ENCODE results near the gene ZXDC.

The ZXDC gene

GRCh38 chr3:126469479-126469878, 6.2 kb downstream of the ZXDC start:
- no peak for DNase-seq

- no peak for DNase-seq
Observed at GRCh38 chr3:126468028-126468891, 7.4 kb downstream of the ZXDC start.

DNA sequence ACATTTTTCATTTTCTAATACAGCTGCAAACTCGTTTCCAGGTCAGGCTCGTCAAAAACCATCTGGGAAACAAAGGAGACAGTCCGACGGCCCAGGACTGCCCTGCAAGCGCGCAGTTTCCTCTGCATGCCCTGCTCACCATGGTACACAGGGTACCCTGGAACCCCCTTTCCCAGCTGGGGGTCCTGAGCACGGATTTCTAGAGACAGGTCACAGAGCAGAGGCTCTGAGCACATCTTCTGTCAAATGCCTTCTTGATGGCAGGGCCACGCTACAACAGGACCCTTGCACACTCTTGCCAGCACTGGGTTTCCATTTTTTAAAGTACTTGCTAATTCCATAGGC, 8.1 kb downstream of the ZXDC start:
- DNase-seq, result no peak

DNA sequence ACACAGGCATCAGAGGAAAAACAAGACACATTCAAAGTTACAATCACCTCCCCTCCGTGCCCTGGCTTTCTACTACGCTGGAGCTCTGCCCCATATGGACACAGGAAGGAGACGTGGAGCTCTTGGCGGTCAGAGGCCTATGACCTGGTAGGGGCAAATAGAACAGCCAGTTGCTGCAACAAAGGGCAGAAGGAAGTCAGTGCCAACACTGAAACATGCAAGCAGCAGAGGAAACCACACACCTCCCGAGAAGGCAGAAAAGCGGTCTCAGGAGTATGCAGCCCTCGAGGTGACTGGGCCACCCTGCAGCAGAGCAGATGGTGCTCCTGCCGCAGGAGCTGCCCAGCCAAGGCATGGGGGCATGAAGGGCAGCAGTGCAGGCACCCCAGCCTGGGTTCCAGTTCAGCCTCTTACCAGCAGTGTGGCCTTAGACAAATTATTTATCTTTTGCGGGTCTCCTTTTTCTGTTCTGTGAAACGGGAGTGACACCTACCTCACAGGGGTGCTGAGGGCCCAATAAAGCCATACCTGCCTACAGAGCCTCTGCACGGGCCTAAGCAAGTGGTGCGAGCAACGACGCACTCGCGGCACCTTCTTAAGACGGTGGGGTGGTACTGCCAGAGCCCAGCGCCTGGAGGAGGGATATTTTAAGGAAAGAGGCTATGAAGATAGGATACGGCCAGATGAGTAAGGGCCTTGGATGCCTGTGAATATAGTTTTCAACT, 8.6 kb downstream of the ZXDC start:
- no peak for DNase-seq

GRCh38 chr3:126465928-126466544, 9.7 kb downstream of the ZXDC start:
- DNase-seq, result no peak

- DNase-seq, result no peak
Observed at GRCh38 chr3:126464997-126465396, 10.7 kb downstream of the ZXDC start.

GRCh38 chr3:126464494-126464893, 11.2 kb downstream of the ZXDC start:
- DNase-seq, result no peak

- DNase-seq, result no peak
Observed at GRCh38 chr3:126464093-126464492, 11.6 kb downstream of the ZXDC start.

GRCh38 chr3:126463521-126463920, 12.2 kb downstream of the ZXDC start:
- no peak for DNase-seq

- no peak for DNase-seq
Observed at GRCh38 chr3:126461450-126462070, 14.1 kb downstream of the ZXDC start.

GRCh38 chr3:126460381-126460780, 15.3 kb downstream of the ZXDC start:
- no peak for DNase-seq

GRCh38 chr3:126459763-126460127, 15.9 kb downstream of the ZXDC start:
- DNase-seq, result no peak

DNA sequence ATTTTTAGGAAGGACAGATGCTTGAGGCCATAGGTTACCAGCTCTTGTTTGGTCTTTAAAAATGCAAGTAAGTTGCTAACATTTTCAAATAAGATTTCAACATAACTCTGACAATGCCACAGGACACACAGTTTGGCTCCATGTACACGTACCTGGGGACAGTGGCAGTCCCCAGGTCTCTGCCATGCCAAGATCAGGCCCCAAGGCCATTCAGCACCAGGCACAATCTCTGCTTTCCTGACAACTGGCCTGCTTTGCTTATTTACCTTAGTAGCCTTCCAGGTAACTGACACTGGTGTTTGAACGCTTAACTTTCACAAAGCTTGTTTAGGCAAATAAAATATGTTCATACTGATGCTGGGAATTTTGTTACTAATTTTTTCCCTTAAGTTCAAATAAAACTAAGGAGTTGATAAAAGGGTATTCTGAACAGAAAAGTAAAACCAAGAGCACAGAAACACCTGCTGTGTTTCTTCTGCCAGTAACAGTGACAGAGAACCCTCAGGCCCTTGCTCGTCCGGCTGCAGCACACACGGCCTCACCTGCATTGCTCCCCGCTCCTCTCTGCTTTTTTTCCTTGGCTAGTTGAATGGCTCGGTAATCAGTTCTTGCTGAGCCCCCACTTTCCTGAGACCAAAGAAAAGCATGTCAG, 16.5 kb downstream of the ZXDC start:
- DNase-seq, result no peak

GRCh38 chr3:126456766-126457388, 18.8 kb downstream of the ZXDC start:
- no peak for DNase-seq

DNA sequence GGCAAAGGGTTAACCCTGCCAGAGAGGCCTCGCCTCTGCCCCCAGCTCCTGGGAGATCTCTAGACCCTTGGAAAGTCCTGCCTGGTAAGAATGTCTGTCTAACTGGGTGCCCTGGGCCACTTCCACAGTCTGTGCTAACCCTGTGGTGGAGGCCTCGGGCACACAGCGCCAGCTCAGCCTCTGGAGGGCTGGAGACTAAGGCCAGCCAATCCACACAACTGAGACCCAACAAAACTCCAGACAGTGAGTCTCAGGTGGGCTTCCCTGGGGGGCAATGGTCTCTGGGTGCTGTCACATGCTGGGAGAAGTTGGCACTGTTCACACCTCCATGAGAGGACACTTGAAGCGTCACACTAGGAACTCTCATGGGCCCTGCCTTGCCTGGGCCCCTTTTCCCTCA, 19.5 kb downstream of the ZXDC start:
- no peak for DNase-seq

- DNase-seq, result no peak
Observed at GRCh38 chr3:126454437-126455198, 21.1 kb downstream of the ZXDC start.

DNA sequence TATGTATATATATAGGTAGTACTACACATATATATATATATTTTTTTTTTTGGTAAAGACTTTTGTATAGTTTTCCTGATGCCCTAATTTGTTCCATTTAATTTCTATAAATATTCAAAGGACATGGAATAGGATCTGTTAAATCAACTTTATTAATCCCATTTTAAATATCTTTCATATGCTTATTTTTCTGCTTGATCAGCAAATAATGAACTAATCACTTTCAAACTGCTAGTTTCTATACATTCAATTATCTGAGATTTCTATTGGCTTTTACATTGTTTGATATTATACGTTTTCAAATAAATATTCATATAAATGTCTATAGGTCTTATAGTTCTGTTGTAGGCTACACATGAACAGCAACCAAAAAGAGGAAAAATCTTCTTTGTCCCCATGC, 21.7 kb downstream of the ZXDC start:
- no peak for DNase-seq

GRCh38 chr3:126452213-126452612, 23.5 kb downstream of the ZXDC start:
- DNase-seq, result no peak

DNA sequence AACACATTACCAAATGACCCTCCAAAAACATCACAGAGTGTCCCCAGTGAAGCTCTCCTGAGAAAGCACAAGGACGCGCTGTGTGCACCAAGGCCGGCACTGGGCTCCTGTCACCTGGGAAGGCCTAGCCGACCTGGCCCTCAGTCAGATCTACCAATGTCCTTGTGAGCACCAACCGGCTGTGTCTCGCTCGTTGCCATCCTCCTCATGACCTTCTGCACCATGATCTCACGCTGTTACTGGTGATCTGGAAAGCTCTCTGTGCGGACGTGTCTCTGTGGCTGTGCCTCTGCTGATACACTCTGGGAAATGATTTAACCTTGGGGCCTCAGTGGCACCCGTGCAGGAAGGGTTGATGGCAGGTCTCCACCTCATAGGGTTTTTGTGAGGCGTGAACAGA, 24.2 kb downstream of the ZXDC start:
- DNase-seq, result no peak

GRCh38 chr3:126450744-126451143, 24.9 kb downstream of the ZXDC start:
- DNase-seq, result no peak

DNA sequence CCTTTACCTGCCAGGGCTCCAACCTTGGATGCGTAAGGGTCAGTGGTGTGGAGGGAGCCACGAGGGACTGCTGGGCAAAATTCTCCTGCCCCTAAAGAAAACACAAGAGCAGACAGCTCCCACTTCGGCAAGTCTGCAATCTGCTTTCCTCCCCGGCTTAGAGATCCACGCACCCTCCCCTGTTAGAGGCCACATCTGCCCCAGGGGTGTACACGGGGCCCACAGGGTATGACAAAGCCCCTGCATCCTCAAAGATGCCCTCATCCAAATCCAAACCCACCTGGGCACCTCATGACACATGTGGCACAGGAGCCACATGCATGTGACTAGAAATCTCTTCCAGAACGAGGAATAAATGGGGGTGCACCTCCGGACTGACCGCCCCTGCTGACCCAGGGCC, 25.5 kb downstream of the ZXDC start:
- DNase-seq, result no peak

DNA sequence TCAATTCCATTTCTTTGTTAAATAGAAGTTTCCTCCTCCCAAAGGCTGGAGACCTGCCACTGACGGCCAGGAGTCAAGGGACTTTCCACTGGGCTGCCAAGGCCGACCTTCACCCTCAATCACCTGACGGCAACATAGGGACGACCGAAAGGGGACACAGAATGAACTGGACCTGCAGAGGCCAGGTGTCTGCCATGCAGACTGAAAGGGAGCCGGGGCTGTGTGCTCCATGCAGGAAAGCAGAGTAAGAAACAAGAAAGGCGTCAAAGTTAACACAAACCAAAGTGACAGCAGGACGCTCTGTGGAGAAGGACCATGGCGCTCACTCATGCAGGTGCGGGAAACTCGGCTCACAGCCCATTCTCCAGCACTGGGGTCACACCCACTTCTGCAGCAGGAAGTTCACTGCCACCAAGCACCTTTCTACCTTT, 26.1 kb downstream of the ZXDC start:
- DNase-seq, result no peak
